Heart right ventricle (tissue), 16 donors: Measurements from ENCODE around the gene GALNT18. TPM values are rescaled to one million over a fixed set of nuclear protein-coding genes. Genes with fewer than 3 reads are reported as not detected.

ENCODE experiments used
- ATAC-seq, 8 donors: fragments of 200-7000 bp; cut with Tn5 transposase; one replicate each; pipeline ENCODE4 v1.9.1; 2020; ENCODE audit warnings: mild to moderate bottlenecking in 8 of 8, moderate library complexity in 8 of 8, moderate number of reproducible peaks in 1 of 8
- DNase-seq, 2 donors: peaks; one replicate each; pipeline ENCODE4 v3.0.0-alpha.2; 2020
- H3K27ac ChIP-seq, 10 donors: fragments of 200-600 bp; sonication (generic) in 2 of 10; one replicate each; pipeline versions ENCODE4 v1.5.0 to v1.8.0; 2020 to 2022; ENCODE audit warnings: mild to moderate bottlenecking in 3 of 10
- H3K27me3 ChIP-seq, 7 donors: fragments of 200-600 bp; one replicate each; pipeline ENCODE4 v1.8.0; 2021 to 2022; ENCODE audit warnings: mild to moderate bottlenecking in 2 of 7
- H3K36me3 ChIP-seq, 9 donors: fragments of 200-600 bp; sonication (generic) in 1 of 9; one replicate each; pipeline versions ENCODE4 v1.5.0 to v1.8.0; 2020 to 2022; ENCODE audit warnings: mild to moderate bottlenecking in 2 of 9
- H3K4me1 ChIP-seq, 9 donors: fragments of 200-600 bp; sonication (generic) in 1 of 9; one replicate each; pipeline versions ENCODE4 v1.5.0 to v1.8.0; 2020 to 2022; ENCODE audit warnings: mild to moderate bottlenecking in 4 of 9
- H3K4me3 ChIP-seq, 10 donors: fragments of 200-600 bp; sonication (generic) in 2 of 10; one replicate each; pipeline versions ENCODE4 v1.5.0 to v1.8.0; 2020 to 2022; ENCODE audit warnings: mild to moderate bottlenecking in 7 of 10, moderate library complexity in 2 of 10
- H3K9me3 ChIP-seq, 11 donors: fragments of 200-600 bp in 10 of 11; sonication (generic) in 2 of 11; one replicate each; pipeline versions ENCODE4 v1.5.0 to v1.8.0; 2013 to 2022; ENCODE audit warnings: mild to moderate bottlenecking in 2 of 11, control low read depth in 1 of 11, moderate library complexity in 1 of 11
- WGBS, 2 donors: extraction: QIAGEN DNeasy Blood & Tissue Kit; methylation state at CpG; one replicate each; pipeline ENCODE4 v1.1.7; 2013; ENCODE audit warnings: inconsistent platforms in 1 of 2; 5-methylcytosine and 5-hydroxymethylcytosine counted together
- intact Hi-C, 10 donors: fragments of 100-400 bp; cut with DNase I; formaldehyde crosslinking; loops; one replicate each; pipeline versions ENCODE4 v1.11.1 to v1.14.2; 2022
- polyA plus RNA-seq, 2 donors: library from polyadenylated mRNA; stranded (reverse); fragments of 200-250 nt; gene quantifications; one replicate each; pipeline ENCODE4 v1.2.3, GENCODE V29; 2013
- total RNA-seq, 10 donors: library from RNA; stranded (reverse); fragmentation: NEBNext Ultra II Directional in 3 of 10; extraction: Animal tissue kit (Norgen Biotek cat#: 25700) in 3 of 10; gene quantifications; one replicate each; pipeline versions ENCODE4 v1.2.1 to v1.2.4, GENCODE V29; 2021 to 2023
- TF ChIP-seq, protein P1 (sequence below), 9 donors: fragments of 200-600 bp; sonication (generic) in 2 of 9; IDR thresholded peaks; one replicate each; pipeline versions ENCODE4 v1.5.0 to v1.8.0; 2021 to 2022; ENCODE audit warnings: antibody characterized with exemption in 9 of 9, mild to moderate bottlenecking in 5 of 9, moderate library complexity in 1 of 9
- donor health status: Arrhythmogenic right ventricular cardiomyopathy.
- donor health status: ischemic (EF 13 %, LVEDD 7.1; RV severe dilation, severe dysfunction).
- donor health status: healthy with polysubstance abuse.
- donor health status: DM: no; HTN: yes; CAD: no.
- donor health status: DM: no; HTN: no; CAD: no.
- donor health status: ischemic (EF 25% LVEDD 6.9; RV normal size, moderate dysfunction).
- donor health status: ischemic (EF 25% LVEDD 5.7; RV mildly dilated, moderate dysfunction).
- donor health status: healthy.
- donor health status: DM: yes; HTN: yes; CAD: no.
- donor health status: Ischemic cardiomyopathy.
- donor health status: ischemic (EF 35%, LVEDD 5.7; RV mildly dilated, moderate dysfunction).
- donor health status: nonischemic (EF 11% LVEDD 7.7; RV severe dilation, severe dysfunction).
- donor health status: DM: yes; HTN: yes; CAD: no.
- donor health status: PGD.
- donor health status: ischemic (EF 29% LVEDD 5.4; RV normal size, mild dysfunction).
- donor health status: nonischemic (EF 23%, LVEDD 6.1; RV moderate dilation, normal function).

GALNT18 gene
- total and polyA plus RNA-seq, 12 donors = 7.0 to 29.0 (median 15.6) TPM

DNA sequence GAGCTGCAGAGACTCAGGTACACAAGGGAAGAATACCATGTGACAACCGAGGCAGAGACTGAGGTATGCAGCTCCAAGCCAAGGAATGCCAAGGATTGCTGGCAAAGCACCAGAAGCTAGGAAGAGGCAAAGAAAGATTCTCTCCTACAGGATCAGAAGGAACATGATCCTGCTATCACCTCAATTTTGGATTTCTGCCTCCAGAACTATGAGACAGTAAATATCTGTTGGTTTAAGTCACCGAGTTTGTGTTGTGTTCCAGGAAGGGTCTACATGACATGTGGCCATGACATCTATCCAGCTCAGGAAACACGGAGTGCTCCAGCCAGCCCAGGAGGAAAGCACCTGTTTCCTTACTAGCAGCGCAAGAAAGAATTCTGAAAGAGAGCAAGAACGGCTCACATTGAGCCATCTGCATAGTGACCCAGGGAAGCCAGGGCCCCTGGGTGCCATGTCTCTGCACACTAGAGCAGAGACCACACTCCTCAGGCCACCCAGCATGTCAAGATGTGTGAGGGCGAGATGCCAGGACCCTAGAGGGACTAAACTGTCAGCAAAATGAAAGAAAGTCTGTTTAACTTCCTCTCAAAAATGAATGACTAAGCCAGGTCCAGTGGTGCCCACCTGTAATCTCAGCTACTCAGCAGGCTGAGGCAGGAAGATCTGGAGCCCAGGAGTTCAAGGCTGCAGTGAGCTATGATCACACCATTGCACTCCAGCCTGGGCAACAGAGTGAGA is 35.6 kb upstream of the GALNT18 start:
- WGBS, 2 donors = 56 to 60% methylated on average over 6 of the region's 6 CpGs
- H3K27me3 ChIP-seq = peaks cover 0 to 1% (median 0%) of the 10 kb centered on the region in 7 donors
- intact Hi-C loops = loop anchor here in 1 of 10 donors (10.0 kb wide), 1 partner anchor 127 kb away; no protein-coding TSS in a partner anchor
- ATAC-seq = peak in 2 of 8 donors; percentile 52 to 66
- H3K4me1 ChIP-seq = peaks cover 0 to 11% (median 0%) of the 10 kb centered on the region in 9 donors
- no peaks in the 10 kb centered on the region for H3K9me3 ChIP-seq
- DNase-seq = no peak
- no peak overlapping the region for H3K27ac ChIP-seq
- no peak overlapping the region for H3K4me3 ChIP-seq
- TF ChIP-seq, protein P1, sequence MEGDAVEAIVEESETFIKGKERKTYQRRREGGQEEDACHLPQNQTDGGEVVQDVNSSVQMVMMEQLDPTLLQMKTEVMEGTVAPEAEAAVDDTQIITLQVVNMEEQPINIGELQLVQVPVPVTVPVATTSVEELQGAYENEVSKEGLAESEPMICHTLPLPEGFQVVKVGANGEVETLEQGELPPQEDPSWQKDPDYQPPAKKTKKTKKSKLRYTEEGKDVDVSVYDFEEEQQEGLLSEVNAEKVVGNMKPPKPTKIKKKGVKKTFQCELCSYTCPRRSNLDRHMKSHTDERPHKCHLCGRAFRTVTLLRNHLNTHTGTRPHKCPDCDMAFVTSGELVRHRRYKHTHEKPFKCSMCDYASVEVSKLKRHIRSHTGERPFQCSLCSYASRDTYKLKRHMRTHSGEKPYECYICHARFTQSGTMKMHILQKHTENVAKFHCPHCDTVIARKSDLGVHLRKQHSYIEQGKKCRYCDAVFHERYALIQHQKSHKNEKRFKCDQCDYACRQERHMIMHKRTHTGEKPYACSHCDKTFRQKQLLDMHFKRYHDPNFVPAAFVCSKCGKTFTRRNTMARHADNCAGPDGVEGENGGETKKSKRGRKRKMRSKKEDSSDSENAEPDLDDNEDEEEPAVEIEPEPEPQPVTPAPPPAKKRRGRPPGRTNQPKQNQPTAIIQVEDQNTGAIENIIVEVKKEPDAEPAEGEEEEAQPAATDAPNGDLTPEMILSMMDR (IDR thresholded peaks at IDR 0.05) = no peak
- H3K36me3 ChIP-seq = no peaks in the 10 kb centered on the region

GRCh38 chr11:11641581-11641980 is 19.8 kb upstream of the GALNT18 start:
- WGBS, 2 donors = 49 to 58% methylated on average over 1 of the region's 1 CpG
- peak overlapping the region in 1 of 10 donors; percentile 36 for H3K27ac ChIP-seq
- TF ChIP-seq, protein P1 (IDR thresholded peaks at IDR 0.05) = no peak
- H3K9me3 ChIP-seq = peaks cover 0 to 7% (median 0%) of the 10 kb centered on the region in 11 donors
- DNase-seq (no peak), ATAC-seq (peak in 3 of 8 donors; percentile 55 to 70 (median 64))
- no peaks in the 10 kb centered on the region for H3K36me3 ChIP-seq
- intact Hi-C loops = no loop called here
- H3K4me3 ChIP-seq = no peak overlapping the region
- no peaks in the 10 kb centered on the region for H3K27me3 ChIP-seq
- H3K4me1 ChIP-seq = peaks cover 0 to 6% (median 0%) of the 10 kb centered on the region in 9 donors

- Histone ChIP-seq H3K4me1 (peaks cover 0 to 6% (median 0%) of the 10 kb centered on the region in 9 donors), H3K36me3 (no peaks in the 10 kb centered on the region), H3K4me3 (no peak overlapping the region), H3K27me3 (no peaks in the 10 kb centered on the region), H3K9me3 (peaks cover 0 to 7% (median 0%) of the 10 kb centered on the region in 11 donors), H3K27ac (peak overlapping the region in 3 of 10 donors; percentile 35 to 38 (median 36))
- ATAC-seq (peak in 3 of 8 donors; percentile 8 to 50 (median 24)), DNase-seq (no peak)
- 86 to 91% methylated on average over 5 of the region's 5 CpGs for WGBS, 2 donors
- intact Hi-C loops = no loop called here
- TF ChIP-seq, protein P1 (IDR thresholded peaks at IDR 0.05) = no peak
Observed at GRCh38 chr11:11640996-11641395, 19.2 kb upstream of the GALNT18 start.

DNA sequence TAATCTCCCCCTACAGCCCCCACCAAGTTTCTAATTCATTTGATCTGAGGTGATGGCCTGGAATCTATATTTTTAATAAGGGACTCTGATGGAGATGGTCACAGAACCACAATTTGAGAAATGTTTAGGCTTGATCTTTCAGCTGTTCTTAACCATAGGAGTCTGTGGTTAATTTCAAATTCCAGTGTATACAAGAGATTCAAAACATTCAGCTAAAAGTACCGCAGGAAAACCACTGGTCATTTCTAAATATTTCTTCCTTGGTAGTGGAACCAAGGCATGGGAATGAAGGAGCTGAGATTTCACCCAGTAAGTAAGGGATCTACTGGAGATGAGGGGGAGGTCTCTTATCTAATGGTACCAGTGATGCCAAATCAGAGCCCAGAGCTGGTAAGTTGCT is 18.3 kb upstream of the GALNT18 start:
- TF ChIP-seq, protein P1 (IDR thresholded peaks at IDR 0.05) = no peak
- intact Hi-C loops = no loop called here
- Histone ChIP-seq H3K4me1 (peaks cover 0 to 6% (median 0%) of the 10 kb centered on the region in 9 donors), H3K4me3 (no peak overlapping the region), H3K27ac (peak overlapping the region in 1 of 10 donors; percentile 36), H3K9me3 (peaks cover 0 to 6% (median 0%) of the 10 kb centered on the region in 11 donors), H3K27me3 (no peaks in the 10 kb centered on the region), H3K36me3 (no peaks in the 10 kb centered on the region)
- 95 to 100% methylated on average over 1 of the region's 1 CpG for WGBS, 2 donors
- DNase-seq = no peak
- ATAC-seq = no peak
